ENCODE data around the gene FAXDC2. TPM values are rescaled to one million over a fixed set of nuclear protein-coding genes. Genes with fewer than 3 reads are reported as not detected.

The FAXDC2 gene
- total and polyA plus RNA-seq, 2 of the 8 experiments (the other 6 are each of a cell fraction or from before 2014, with no cell fraction given), result 3.7 to 5.9 TPM

- Histone ChIP-seq H2BK20ac (ENCODE audit: low read length) (no peak overlapping the region), H3K4ac (replicated peaks; ENCODE audit: insufficient read length, low read depth, low read length) (no peak overlapping the region), H2AK5ac (ENCODE audit: low read depth, low read length) (no peak overlapping the region), H3K27ac (ENCODE audit: low read depth, low read length) (no peak overlapping the region), H3K4me1 (replicated peaks in 1 of 4; ENCODE audit: control insufficient read depth in 3 of 4, insufficient read depth in 4 of 4, low read length in 3 of 4) (peaks cover 16 to 34% (median 29%) of the 10 kb centered on the region in 4 experiments), H4K8ac (ENCODE audit: extremely low read depth, insufficient read depth, low read length) (no peak overlapping the region), H3K18ac (ENCODE audit: extremely low read depth, low read length) (no peak overlapping the region), H3K23me2 (ENCODE audit: low read depth, low read length) (0 out of 2 replicates have a peak, but pooled peaks cover 2% of the 10 kb centered on the region), H4K20me1 (replicated peaks in 1 of 2; ENCODE audit: control insufficient read depth in 1 of 2, insufficient read depth in 2 of 2, low read length in 2 of 2) (peaks cover 51 to 54% of the 10 kb centered on the region in 2 experiments), H3K56ac (replicated peaks; ENCODE audit: insufficient read length, low read depth, low read length) (no peak overlapping the region), H4K91ac (replicated peaks; ENCODE audit: insufficient read length, low read length) (no peak overlapping the region), H2BK120ac (replicated peaks; ENCODE audit: low read depth, low read length) (no peak overlapping the region), H3K4me3 (ENCODE audit: extremely low read depth in 1 of 4, insufficient read depth in 2 of 4, low read depth in 3 of 4, low read length in 4 of 4) (no peak overlapping the region), H3K9ac (replicated peaks in 1 of 4; ENCODE audit: extremely low read depth in 1 of 4, low read depth in 3 of 4, low read length in 3 of 4) (no peak overlapping the region), H3K4me2 (ENCODE audit: insufficient read depth in 1 of 2, low read depth in 2 of 2, low read length in 2 of 2) (peak overlapping the region in 1 of 2 experiments; percentile 23; a peak in 2 of 4 replicates), H2BK15ac (ENCODE audit: low read length) (no peak overlapping the region), H3K9me3 (ENCODE audit: insufficient read depth in 2 of 2, low read depth in 1 of 2, low read length in 1 of 2) (no peaks in the 10 kb centered on the region), H2BK12ac (ENCODE audit: low read depth, low read length) (no peak overlapping the region), H3K79me1 (ENCODE audit: low read depth, low read length) (peaks cover 29% of the 10 kb centered on the region), H3K14ac (ENCODE audit: insufficient read length) (no peak overlapping the region), H2BK5ac (ENCODE audit: low read depth, low read length) (no peak overlapping the region), H2AFZ (ENCODE audit: low read length) (no peak overlapping the region), H3K27me3 (replicated peaks in 1 of 4; ENCODE audit: control insufficient read depth in 3 of 4, extremely low read depth in 1 of 4, insufficient read depth in 3 of 4, low read length in 3 of 4) (no peaks in the 10 kb centered on the region), H3K23ac (ENCODE audit: insufficient read length) (no peak overlapping the region), H3K79me2 (ENCODE audit: control insufficient read depth in 1 of 2, insufficient read depth in 2 of 2, low read length in 2 of 2) (peaks cover 68 to 93% of the 10 kb centered on the region in 2 experiments), H4K5ac (ENCODE audit: insufficient read length, low read depth, low read length) (no peak overlapping the region), H3K36me3 (ENCODE audit: control insufficient read depth in 2 of 4, insufficient read depth in 4 of 4, low read length in 3 of 4) (peaks cover 7 to 17% (median 13%) of the 10 kb centered on the region in 4 experiments; a peak in 7 of 8 replicates)
- CTCF ChIA-PET (ENCODE audit: partially characterized antibody), result interaction anchor here (0.8 to 1.7 kb wide), 7 partner anchors 11 to 155 kb away, joined by 3 to 6 read pairs (median 3); no protein-coding TSS in a partner anchor
- DNase-seq (ENCODE audit: low read depth in 1 of 2, low spot score in 2 of 2), result no peak
- no peak for FAIRE-seq
- 87% methylated on average over 2 of the region's 2 CpGs; no CpG with 5 or more reads in 1 of the 2 experiments for WGBS, 2 experiments (ENCODE audit: extremely low coverage in 1 of 2, insufficient coverage in 1 of 2, insufficient read length in 1 of 2, insufficient replicate concordance in 2 of 2, low coverage in 1 of 2, low lambda C conversion rate in 2 of 2, missing lambda C conversion rate in 1 of 2)
- POLR2A ChIA-PET (ENCODE audit: partially characterized antibody), result interaction anchor here (0.6 to 20.6 kb wide), 3 partner anchors 10 to 22 kb away, joined by 4 to 307 read pairs (median 5); no protein-coding TSS in a partner anchor
- TF ChIP-seq TBP (IDR thresholded peaks at IDR 0.05; ENCODE audit: low read depth, low read length) (no peak), CREB1 (IDR thresholded peaks at IDR 0.05) (no peak), E2F6 (IDR thresholded peaks at IDR 0.05) (no peak)
Measured at GRCh38 chr5:154786414-154786813, 64.0 kb downstream of the FAXDC2 start.
